Heart right ventricle (tissue), 16 donors: ENCODE measurements around the gene DSCAM. TPM values are rescaled to one million over a fixed set of nuclear protein-coding genes. Genes with fewer than 3 reads are reported as not detected.
"Not testable (repeated sequence)": the region's sequence is repeated elsewhere in the genome, so short reads cannot be mapped to it uniquely, and the experiment has no call there.

ENCODE experiments used
- ATAC-seq, 8 donors: fragments of 200-7000 bp; cut with Tn5 transposase; one replicate each; pipeline ENCODE4 v1.9.1; 2020; ENCODE audit warnings: mild to moderate bottlenecking in 8 of 8, moderate library complexity in 8 of 8, moderate number of reproducible peaks in 1 of 8
- DNase-seq, 2 donors: peaks; one replicate each; pipeline ENCODE4 v3.0.0-alpha.2; 2020
- H3K27ac ChIP-seq, 10 donors: fragments of 200-600 bp; sonication (generic) in 2 of 10; one replicate each; pipeline versions ENCODE4 v1.5.0 to v1.8.0; 2020 to 2022; ENCODE audit warnings: mild to moderate bottlenecking in 3 of 10
- H3K27me3 ChIP-seq, 7 donors: fragments of 200-600 bp; one replicate each; pipeline ENCODE4 v1.8.0; 2021 to 2022; ENCODE audit warnings: mild to moderate bottlenecking in 2 of 7
- H3K36me3 ChIP-seq, 9 donors: fragments of 200-600 bp; sonication (generic) in 1 of 9; one replicate each; pipeline versions ENCODE4 v1.5.0 to v1.8.0; 2020 to 2022; ENCODE audit warnings: mild to moderate bottlenecking in 2 of 9
- H3K4me1 ChIP-seq, 9 donors: fragments of 200-600 bp; sonication (generic) in 1 of 9; one replicate each; pipeline versions ENCODE4 v1.5.0 to v1.8.0; 2020 to 2022; ENCODE audit warnings: mild to moderate bottlenecking in 4 of 9
- H3K4me3 ChIP-seq, 10 donors: fragments of 200-600 bp; sonication (generic) in 2 of 10; one replicate each; pipeline versions ENCODE4 v1.5.0 to v1.8.0; 2020 to 2022; ENCODE audit warnings: mild to moderate bottlenecking in 7 of 10, moderate library complexity in 2 of 10
- H3K9me3 ChIP-seq, 11 donors: fragments of 200-600 bp in 10 of 11; sonication (generic) in 2 of 11; one replicate each; pipeline versions ENCODE4 v1.5.0 to v1.8.0; 2013 to 2022; ENCODE audit warnings: mild to moderate bottlenecking in 2 of 11, control low read depth in 1 of 11, moderate library complexity in 1 of 11
- WGBS, 2 donors: extraction: QIAGEN DNeasy Blood & Tissue Kit; methylation state at CpG; one replicate each; pipeline ENCODE4 v1.1.7; 2013; ENCODE audit warnings: inconsistent platforms in 1 of 2; 5-methylcytosine and 5-hydroxymethylcytosine counted together
- intact Hi-C, 10 donors: fragments of 100-400 bp; cut with DNase I; formaldehyde crosslinking; loops; one replicate each; pipeline versions ENCODE4 v1.11.1 to v1.14.2; 2022
- polyA plus RNA-seq, 2 donors: library from polyadenylated mRNA; stranded (reverse); fragments of 200-250 nt; gene quantifications; one replicate each; pipeline ENCODE4 v1.2.3, GENCODE V29; 2013
- total RNA-seq, 10 donors: library from RNA; stranded (reverse); fragmentation: NEBNext Ultra II Directional in 3 of 10; extraction: Animal tissue kit (Norgen Biotek cat#: 25700) in 3 of 10; gene quantifications; one replicate each; pipeline versions ENCODE4 v1.2.1 to v1.2.4, GENCODE V29; 2021 to 2023
- TF ChIP-seq, protein P1 (sequence below), 9 donors: fragments of 200-600 bp; sonication (generic) in 2 of 9; IDR thresholded peaks; one replicate each; pipeline versions ENCODE4 v1.5.0 to v1.8.0; 2021 to 2022; ENCODE audit warnings: antibody characterized with exemption in 9 of 9, mild to moderate bottlenecking in 5 of 9, moderate library complexity in 1 of 9
- donor health status: Arrhythmogenic right ventricular cardiomyopathy.
- donor health status: ischemic (EF 13 %, LVEDD 7.1; RV severe dilation, severe dysfunction).
- donor health status: healthy with polysubstance abuse.
- donor health status: DM: no; HTN: yes; CAD: no.
- donor health status: DM: no; HTN: no; CAD: no.
- donor health status: ischemic (EF 25% LVEDD 6.9; RV normal size, moderate dysfunction).
- donor health status: ischemic (EF 25% LVEDD 5.7; RV mildly dilated, moderate dysfunction).
- donor health status: healthy.
- donor health status: DM: yes; HTN: yes; CAD: no.
- donor health status: Ischemic cardiomyopathy.
- donor health status: ischemic (EF 35%, LVEDD 5.7; RV mildly dilated, moderate dysfunction).
- donor health status: nonischemic (EF 11% LVEDD 7.7; RV severe dilation, severe dysfunction).
- donor health status: DM: yes; HTN: yes; CAD: no.
- donor health status: PGD.
- donor health status: ischemic (EF 29% LVEDD 5.4; RV normal size, mild dysfunction).
- donor health status: nonischemic (EF 23%, LVEDD 6.1; RV moderate dilation, normal function).

DSCAM gene
- total and polyA plus RNA-seq, 12 donors = 0.03 to 0.04 TPM; not detected in 10

GRCh38 chr21:40452548-40452947, 394.4 kb downstream of the DSCAM start:
- Histone ChIP-seq H3K27me3 (peaks cover 0 to 19% (median 0%) of the 10 kb centered on the region in 7 donors), H3K36me3 (no peaks in the 10 kb centered on the region), H3K27ac (no peak overlapping the region), H3K4me3 (no peak overlapping the region), H3K9me3 (no peaks in the 10 kb centered on the region), H3K4me1 (no peaks in the 10 kb centered on the region)
- DNase-seq (no peak), ATAC-seq (no peak)
- intact Hi-C loops = no loop called here
- TF ChIP-seq, protein P1, sequence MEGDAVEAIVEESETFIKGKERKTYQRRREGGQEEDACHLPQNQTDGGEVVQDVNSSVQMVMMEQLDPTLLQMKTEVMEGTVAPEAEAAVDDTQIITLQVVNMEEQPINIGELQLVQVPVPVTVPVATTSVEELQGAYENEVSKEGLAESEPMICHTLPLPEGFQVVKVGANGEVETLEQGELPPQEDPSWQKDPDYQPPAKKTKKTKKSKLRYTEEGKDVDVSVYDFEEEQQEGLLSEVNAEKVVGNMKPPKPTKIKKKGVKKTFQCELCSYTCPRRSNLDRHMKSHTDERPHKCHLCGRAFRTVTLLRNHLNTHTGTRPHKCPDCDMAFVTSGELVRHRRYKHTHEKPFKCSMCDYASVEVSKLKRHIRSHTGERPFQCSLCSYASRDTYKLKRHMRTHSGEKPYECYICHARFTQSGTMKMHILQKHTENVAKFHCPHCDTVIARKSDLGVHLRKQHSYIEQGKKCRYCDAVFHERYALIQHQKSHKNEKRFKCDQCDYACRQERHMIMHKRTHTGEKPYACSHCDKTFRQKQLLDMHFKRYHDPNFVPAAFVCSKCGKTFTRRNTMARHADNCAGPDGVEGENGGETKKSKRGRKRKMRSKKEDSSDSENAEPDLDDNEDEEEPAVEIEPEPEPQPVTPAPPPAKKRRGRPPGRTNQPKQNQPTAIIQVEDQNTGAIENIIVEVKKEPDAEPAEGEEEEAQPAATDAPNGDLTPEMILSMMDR (IDR thresholded peaks at IDR 0.05) = no peak
- WGBS, 2 donors = 50 to 61% methylated on average over 1 of the region's 1 CpG

DNA sequence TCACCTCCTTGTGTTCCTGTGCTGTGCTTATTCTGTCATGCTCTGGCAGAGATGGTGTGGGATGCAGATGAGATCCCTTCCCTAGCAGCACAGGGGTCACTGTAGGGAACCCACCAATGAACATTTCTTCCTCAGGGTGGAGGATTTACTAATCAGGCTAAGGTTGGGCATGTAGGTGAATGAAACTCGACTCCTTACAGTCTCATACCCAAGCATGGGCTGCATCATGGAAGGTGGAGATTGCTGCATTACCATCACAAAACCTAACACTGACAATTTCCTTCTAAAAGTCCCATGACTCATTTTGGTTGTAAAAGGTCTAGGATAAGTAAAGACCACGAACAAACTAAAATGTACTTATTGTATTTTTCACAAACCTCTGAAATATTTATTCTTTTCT, 399.9 kb downstream of the DSCAM start:
- Histone ChIP-seq H3K27ac (no peak overlapping the region), H3K4me3 (no peak overlapping the region), H3K27me3 (peaks cover 0 to 3% (median 0%) of the 10 kb centered on the region in 7 donors), H3K36me3 (no peaks in the 10 kb centered on the region), H3K9me3 (peaks cover 0 to 11% (median 0%) of the 10 kb centered on the region in 11 donors), H3K4me1 (no peaks in the 10 kb centered on the region)
- intact Hi-C loops = no loop called here
- WGBS, 2 donors = 36 to 66% methylated on average over 2 of the region's 2 CpGs
- ATAC-seq (no peak), DNase-seq (no peak)
- TF ChIP-seq, protein P1 (IDR thresholded peaks at IDR 0.05) = no peak

DNA sequence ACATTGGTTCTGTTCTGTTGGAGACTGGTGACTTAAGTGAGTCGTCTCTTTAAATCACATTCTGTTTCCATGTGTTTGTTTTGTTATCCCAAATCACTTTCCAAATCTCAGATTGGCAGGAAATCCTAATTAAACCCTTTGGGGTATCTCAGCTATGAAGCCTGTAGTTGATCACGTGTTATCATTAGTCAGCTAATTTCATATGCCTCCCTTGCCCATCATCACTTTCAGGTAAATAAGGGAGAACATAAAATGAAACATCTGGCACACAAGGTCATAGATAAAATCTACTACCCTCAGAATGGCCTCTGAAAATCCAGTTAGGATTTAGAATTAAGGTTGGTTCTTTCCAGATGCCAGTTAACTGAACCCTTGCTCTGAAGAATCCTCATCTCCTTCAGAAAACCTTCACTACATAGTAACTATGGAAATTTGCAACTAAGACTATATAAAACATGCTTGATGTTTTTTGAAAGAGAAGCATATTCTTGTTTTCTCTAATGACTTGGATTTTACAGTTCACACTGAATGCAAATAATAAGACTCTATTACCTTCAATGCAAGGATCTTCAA, 401.5 kb downstream of the DSCAM start:
- TF ChIP-seq, protein P1 (IDR thresholded peaks at IDR 0.05) = no peak
- no peaks in the 10 kb centered on the region for H3K4me1 ChIP-seq
- ATAC-seq (no peak), DNase-seq (no peak)
- no peak overlapping the region for H3K27ac ChIP-seq
- H3K9me3 ChIP-seq = peaks cover 0 to 15% (median 0%) of the 10 kb centered on the region in 11 donors
- H3K36me3 ChIP-seq = no peaks in the 10 kb centered on the region
- peaks cover 0 to 3% (median 0%) of the 10 kb centered on the region in 7 donors for H3K27me3 ChIP-seq
- no peak overlapping the region for H3K4me3 ChIP-seq
- 40 to 54% methylated on average over 2 of the region's 2 CpGs for WGBS, 2 donors
- intact Hi-C loops = no loop called here

GRCh38 chr21:40439581-40439980, 407.4 kb downstream of the DSCAM start:
- peaks cover 0 to 14% (median 0%) of the 10 kb centered on the region in 11 donors for H3K9me3 ChIP-seq
- H3K36me3 ChIP-seq, H3K4me3 ChIP-seq, H3K4me1 ChIP-seq, DNase-seq, intact Hi-C loops, H3K27ac ChIP-seq, ATAC-seq, H3K27me3 ChIP-seq: not testable (repeated sequence)
- WGBS, 2 donors = 44 to 66% methylated on average over 2 of the region's 2 CpGs

DNA sequence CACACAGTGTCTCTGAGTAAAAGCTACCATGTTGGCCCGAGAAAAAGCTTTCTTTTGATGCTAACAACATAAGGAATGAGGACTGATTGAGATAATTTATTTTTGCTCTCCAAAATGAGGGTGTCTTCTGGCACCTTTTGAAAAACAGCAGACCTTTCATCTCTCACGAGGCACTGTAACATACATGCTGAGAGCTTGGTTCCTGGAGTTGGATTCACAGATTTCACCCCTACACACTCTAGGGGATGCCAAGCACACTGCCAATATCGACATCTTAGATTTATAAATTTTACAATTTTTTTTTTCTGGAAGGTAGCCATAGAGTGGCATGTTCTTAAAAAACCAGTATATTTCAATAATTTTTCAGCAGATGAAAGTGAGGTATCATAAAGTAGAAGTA, 408.3 kb downstream of the DSCAM start:
- 76 to 79% methylated on average over 3 of the region's 3 CpGs for WGBS, 2 donors
- TF ChIP-seq, protein P1 (IDR thresholded peaks at IDR 0.05) = no peak
- DNase-seq = no peak
- H3K27ac ChIP-seq = no peak overlapping the region
- no peaks in the 10 kb centered on the region for H3K36me3 ChIP-seq
- ATAC-seq = no peak
- H3K27me3 ChIP-seq = no peaks in the 10 kb centered on the region
- H3K4me1 ChIP-seq = no peaks in the 10 kb centered on the region
- no peak overlapping the region for H3K4me3 ChIP-seq
- intact Hi-C loops = no loop called here
- peaks cover 0 to 5% (median 0%) of the 10 kb centered on the region in 11 donors for H3K9me3 ChIP-seq
